SK-N-SH treated with all-trans-retinoic acid at 6 μM for 48 hours (cell line): Measurements from ENCODE around the gene SGK1.

Experiments used
- ARNTL ChIP-seq: fragments of 450-650 bp; formaldehyde crosslinking; IDR thresholded peaks from 2 replicates; pipeline ENCODE4 v1.5.0; 2020; ENCODE audit warnings: low read depth, mild to moderate bottlenecking, moderate library complexity, borderline replicate concordance
- ISL1 ChIP-seq: fragments of 250-450 bp; sonication (Bioruptor Pico); IDR thresholded peaks from 2 replicates; pipeline ENCODE4 v2.1.2; 2022; ENCODE audit warnings: mild to moderate bottlenecking, moderate library complexity
- OSR1 ChIP-seq: fragments of 250-450 bp; sonication (Bioruptor Pico); IDR thresholded peaks from 2 replicates; pipeline ENCODE4 v1.8.0; 2022; ENCODE audit warnings: moderate library complexity, mild to moderate bottlenecking, inconsistent platforms
- RARB ChIP-seq: fragments of 250-450 bp; sonication (Bioruptor Pico); IDR thresholded peaks from 2 replicates; pipeline ENCODE4 v1.8.0; 2021; ENCODE audit warnings: mild to moderate bottlenecking, moderate library complexity
- TOX ChIP-seq: fragments of 250-450 bp; sonication (Bioruptor Pico); IDR thresholded peaks from 2 replicates; pipeline ENCODE4 v1.8.0; 2021; ENCODE audit warnings: mild to moderate bottlenecking, moderate library complexity, borderline replicate concordance
- ZC3H10 ChIP-seq: fragments of 250-450 bp; sonication (Bioruptor Pico); IDR thresholded peaks from 2 replicates; pipeline ENCODE4 v1.5.1; 2021; ENCODE audit warnings: mild to moderate bottlenecking, moderate library complexity
- ZNF565 ChIP-seq: fragments of 450-650 bp; formaldehyde crosslinking; conservative IDR thresholded peaks from 2 replicates; pipeline ENCODE4 v1.5.0; 2020; ENCODE audit warnings: low read depth, mild to moderate bottlenecking, moderate library complexity
- ZNF70 ChIP-seq: fragments of 450-650 bp; formaldehyde crosslinking; IDR thresholded peaks from 2 replicates; pipeline ENCODE4 v1.5.0; 2020; ENCODE audit warnings: mild to moderate bottlenecking, moderate library complexity
- TF ChIP-seq, protein P1 (sequence below): fragments of 250-450 bp; sonication (Bioruptor Pico); IDR thresholded peaks from 2 replicates; pipeline ENCODE4 v1.5.1; 2020; ENCODE audit warnings: low read depth, mild to moderate bottlenecking, moderate library complexity
- TF ChIP-seq, protein P2 (sequence below): fragments of 250-450 bp; sonication (Bioruptor Pico); IDR thresholded peaks from 2 replicates; pipeline ENCODE4 v1.8.0; 2020; ENCODE audit warnings: mild to moderate bottlenecking, moderate library complexity, borderline replicate concordance

- TF ChIP-seq ZNF565 (CRISPR knock-in tag) = no peak
- no peak for TF ChIP-seq TOX (CRISPR knock-in tag)
- no peak for TF ChIP-seq ZNF70 (CRISPR knock-in tag)
- no peak for TF ChIP-seq ISL1 (CRISPR knock-in tag)
- TF ChIP-seq, protein P1, sequence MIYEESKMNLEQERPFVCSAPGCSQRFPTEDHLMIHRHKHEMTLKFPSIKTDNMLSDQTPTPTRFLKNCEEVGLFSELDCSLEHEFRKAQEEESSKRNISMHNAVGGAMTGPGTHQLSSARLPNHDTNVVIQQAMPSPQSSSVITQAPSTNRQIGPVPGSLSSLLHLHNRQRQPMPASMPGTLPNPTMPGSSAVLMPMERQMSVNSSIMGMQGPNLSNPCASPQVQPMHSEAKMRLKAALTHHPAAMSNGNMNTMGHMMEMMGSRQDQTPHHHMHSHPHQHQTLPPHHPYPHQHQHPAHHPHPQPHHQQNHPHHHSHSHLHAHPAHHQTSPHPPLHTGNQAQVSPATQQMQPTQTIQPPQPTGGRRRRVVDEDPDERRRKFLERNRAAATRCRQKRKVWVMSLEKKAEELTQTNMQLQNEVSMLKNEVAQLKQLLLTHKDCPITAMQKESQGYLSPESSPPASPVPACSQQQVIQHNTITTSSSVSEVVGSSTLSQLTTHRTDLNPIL (CRISPR knock-in tag) = no peak
- TF ChIP-seq RARB = no peak
- no peak for TF ChIP-seq ARNTL (CRISPR knock-in tag)
- no peak for TF ChIP-seq ZC3H10 (CRISPR knock-in tag)
- no peak for TF ChIP-seq OSR1 (CRISPR knock-in tag)
- TF ChIP-seq, protein P2, sequence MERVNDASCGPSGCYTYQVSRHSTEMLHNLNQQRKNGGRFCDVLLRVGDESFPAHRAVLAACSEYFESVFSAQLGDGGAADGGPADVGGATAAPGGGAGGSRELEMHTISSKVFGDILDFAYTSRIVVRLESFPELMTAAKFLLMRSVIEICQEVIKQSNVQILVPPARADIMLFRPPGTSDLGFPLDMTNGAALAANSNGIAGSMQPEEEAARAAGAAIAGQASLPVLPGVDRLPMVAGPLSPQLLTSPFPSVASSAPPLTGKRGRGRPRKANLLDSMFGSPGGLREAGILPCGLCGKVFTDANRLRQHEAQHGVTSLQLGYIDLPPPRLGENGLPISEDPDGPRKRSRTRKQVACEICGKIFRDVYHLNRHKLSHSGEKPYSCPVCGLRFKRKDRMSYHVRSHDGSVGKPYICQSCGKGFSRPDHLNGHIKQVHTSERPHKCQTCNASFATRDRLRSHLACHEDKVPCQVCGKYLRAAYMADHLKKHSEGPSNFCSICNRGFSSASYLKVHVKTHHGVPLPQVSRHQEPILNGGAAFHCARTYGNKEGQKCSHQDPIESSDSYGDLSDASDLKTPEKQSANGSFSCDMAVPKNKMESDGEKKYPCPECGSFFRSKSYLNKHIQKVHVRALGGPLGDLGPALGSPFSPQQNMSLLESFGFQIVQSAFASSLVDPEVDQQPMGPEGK (CRISPR knock-in tag) = no peak
Measured at GRCh38 chr6:134266776-134267175, 51.1 kb downstream of the SGK1 start.
